HG03175 (cell line): ENCODE measurements around the gene ATP5MC3.
"Not testable (repeated sequence)": the region's sequence is repeated elsewhere in the genome, so short reads cannot be mapped to it uniquely, and the experiment has no call there.

ENCODE experiments used
- ATAC-seq: cut with Tn5 transposase; IDR thresholded peaks from one replicate; pipeline ENCODE4 v1.9.1; 2021; ENCODE audit warnings: mild to moderate bottlenecking, moderate library complexity; ENCODE audit not compliant: unreplicated experiment

Gene ATP5MC3

DNA sequence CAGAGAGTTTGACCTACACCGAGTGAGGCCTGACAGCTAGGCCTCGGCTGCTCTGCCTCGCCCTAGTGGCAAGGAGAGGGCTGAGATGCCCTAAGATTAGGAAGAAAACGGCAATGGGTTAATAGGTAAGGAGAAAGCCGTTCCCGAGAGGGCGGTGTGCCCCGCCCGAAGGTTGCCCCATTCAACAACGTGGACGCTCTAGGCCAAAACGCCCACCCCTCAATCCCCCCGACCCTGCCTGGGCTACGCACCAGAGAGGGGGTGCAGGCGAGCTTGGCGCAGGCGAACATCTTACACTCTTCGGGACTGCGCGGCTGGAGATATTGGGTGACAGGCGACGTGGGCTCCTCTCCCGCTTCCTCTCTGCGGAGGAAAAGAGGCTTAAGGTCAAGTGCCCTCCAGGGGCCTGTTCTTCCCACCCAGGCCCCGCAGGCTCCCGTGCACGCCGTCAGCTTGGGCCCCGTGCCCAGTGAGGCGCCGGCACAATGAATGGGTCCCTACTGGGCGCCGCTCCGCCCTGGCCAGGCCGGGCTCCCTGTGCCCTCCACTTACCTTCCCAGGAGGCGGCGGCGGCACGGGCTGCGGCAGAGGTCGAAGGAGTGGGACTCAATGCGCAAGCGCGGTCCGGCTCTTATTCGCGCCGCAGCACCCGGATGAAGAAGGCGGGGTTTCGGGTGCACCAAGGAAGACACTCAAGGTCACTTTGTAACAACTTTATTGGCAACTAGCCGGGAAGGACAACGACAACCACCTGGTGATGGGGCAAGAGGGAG lies at the start of gene ATP5MC3:
TSS of gene ATP5MC3 (minus strand) at position 607 of the 773 bp plus-strand sequence. CDS start at position 290, 317 bp downstream.
- peak; percentile 93 for ATAC-seq

DNA sequence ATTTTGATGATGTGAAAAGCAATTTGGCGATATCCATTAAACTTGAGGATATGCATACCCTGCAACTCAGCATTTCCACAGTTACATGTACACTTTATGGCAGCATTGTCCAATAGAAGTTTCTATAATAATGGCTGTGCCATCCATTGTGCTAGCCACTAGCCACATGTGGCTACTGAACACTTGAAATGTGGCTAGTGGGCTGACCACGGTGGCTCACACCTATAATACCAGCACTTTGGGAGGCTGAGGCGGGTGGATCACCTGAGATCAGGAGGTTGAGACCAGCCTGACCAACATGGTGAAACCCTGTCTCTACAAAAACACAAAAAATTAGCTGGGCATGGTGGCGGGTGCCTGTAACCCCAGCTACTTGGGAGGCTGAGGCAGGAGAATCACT lies 47.1 kb upstream of the ATP5MC3 start:
- ATAC-seq = not testable (repeated sequence)

DNA sequence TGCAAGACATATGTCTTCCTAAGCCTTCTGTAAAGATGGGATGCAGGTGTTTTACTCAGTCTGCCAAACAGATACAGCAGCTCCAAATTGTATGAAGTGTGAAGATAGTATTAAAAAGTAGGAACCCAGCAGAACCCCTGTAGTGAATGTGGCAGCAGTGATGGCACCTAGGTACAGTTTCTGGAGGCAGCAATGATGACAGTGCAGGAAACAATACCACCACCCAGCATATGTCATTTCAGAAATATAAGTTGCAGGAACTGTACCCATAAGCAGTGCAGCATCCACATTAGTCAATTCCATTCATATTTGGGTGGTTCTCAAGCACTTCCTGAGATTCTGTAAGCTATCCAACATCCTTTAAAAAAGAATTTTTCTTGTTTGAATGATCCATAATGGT lies 46.7 kb upstream of the ATP5MC3 start:
- no peak for ATAC-seq

DNA sequence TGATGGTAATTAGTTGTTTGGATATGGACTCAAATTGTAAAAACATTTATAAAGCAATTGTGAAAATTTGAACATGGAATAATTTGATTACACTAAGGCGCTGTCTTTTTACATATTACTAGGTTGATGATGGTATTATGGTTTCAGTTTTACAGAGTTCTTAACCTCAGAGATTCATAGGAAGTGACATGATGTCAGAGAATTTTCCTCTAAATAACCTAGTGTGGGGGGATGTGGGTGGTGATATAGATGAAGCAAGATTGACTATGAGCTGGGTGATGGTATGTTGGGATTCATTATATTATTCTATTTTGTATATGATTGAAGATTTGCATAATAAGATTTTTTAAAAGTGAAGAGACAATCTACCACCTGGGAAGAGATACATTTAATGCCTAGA lies 45.9 kb upstream of the ATP5MC3 start:
- no peak for ATAC-seq

DNA sequence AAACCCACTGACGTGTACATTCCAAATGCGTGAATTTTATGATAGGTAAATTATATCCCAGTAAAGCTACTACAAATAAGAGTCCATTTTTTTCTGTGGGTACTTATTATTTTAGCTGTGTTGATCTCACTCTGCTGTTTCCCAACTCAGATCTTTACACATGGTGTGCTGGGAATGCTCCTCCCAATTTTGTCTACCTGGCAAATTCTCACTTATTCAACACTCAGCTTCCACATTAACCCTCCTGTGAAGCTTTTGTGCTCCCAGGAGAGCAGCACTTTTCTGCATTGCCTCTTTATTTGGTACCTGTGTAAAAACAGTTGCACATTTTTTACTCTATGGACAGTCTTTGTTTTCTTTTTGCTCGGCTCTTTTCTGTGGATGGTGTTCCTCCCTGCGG lies 38.6 kb upstream of the ATP5MC3 start:
- ATAC-seq = no peak

DNA sequence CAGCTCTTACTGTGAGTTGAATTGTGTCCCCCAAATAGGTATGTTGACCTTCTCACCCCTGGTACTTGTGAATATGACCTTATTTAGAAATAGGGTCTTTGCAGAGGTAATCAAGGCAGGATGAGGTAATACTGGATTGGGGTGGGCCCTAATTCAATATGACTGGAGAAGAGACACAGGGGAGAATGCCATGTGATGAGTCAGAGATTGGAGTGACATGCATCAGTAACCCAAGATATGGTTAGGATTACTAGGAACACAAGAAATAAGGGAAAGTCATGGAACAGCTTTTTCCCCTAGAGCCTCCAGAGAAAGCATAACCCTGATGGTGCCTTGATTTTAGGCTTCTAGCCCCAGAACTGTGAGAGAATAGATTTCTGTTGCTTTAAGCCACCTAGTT lies 37.0 kb upstream of the ATP5MC3 start:
- no peak for ATAC-seq

DNA sequence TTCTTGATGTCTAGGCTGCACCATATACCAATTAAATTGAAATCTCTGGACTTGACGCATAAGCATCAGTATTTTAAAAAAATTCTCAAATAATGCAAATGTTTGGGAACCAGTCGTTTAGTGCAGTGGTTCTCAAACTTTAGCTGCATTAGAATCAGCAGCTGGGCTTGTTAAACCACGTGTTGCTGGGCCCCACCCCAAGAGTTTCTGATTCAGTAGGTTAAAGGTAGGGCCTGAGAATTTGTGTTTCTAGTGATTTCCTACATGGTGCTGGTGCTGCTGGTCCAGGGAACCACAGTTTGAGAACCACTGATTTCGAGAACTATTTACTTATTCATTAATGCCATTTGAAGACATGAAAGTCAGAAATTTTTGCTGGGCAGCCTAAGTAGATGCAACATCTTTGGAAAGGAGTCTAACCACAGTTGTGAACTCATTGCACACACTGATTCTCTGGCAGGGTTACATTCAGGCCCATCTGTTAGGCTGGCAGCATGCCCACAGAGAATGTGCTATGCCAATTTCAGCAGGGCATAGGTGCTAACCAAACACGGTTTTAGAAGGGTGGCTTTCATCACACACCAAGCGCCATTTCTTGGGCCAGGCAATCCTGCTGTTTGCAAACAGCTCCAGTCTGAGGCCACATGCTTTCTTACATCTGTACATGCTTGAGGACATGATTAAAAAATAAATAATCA lies 26.4 kb upstream of the ATP5MC3 start:
- ATAC-seq = no peak

DNA sequence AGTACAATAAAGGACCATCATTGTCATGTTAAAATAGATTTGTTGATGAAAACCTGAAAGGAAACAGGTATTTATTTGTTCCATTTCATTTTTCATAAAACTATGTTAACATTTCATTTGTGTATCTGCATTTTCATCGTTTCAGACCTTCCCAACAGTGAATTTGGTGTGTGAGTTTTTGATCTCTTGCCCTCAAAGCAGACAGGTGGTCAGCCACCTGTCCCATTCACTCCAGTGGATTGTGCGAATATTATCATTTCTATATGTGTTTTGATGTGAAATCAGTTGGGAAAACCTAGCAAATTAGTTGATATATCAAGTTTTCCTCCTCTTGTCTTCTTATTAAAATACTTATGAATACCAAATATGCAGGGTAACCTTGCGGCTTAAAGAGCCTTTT lies 25.4 kb upstream of the ATP5MC3 start:
- no peak for ATAC-seq

DNA sequence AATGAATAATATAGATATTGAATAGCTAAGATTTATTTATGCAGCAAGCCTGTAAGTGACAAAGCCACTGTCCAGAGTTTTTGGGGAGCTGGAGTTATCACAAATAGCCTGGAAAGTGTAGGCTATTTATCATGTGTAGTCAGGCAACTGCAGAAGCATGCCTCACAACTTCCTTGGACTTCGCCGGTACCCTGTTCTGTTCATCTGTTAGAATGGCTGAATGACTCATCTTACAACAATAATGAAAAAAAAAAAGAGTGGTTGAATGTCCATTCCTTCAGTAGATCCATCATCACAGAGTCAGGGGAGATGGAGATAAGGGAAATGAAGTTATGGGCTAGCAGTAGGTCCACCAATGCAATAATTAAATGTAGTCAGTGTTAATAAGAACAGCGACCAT lies 24.0 kb upstream of the ATP5MC3 start:
- ATAC-seq = no peak

DNA sequence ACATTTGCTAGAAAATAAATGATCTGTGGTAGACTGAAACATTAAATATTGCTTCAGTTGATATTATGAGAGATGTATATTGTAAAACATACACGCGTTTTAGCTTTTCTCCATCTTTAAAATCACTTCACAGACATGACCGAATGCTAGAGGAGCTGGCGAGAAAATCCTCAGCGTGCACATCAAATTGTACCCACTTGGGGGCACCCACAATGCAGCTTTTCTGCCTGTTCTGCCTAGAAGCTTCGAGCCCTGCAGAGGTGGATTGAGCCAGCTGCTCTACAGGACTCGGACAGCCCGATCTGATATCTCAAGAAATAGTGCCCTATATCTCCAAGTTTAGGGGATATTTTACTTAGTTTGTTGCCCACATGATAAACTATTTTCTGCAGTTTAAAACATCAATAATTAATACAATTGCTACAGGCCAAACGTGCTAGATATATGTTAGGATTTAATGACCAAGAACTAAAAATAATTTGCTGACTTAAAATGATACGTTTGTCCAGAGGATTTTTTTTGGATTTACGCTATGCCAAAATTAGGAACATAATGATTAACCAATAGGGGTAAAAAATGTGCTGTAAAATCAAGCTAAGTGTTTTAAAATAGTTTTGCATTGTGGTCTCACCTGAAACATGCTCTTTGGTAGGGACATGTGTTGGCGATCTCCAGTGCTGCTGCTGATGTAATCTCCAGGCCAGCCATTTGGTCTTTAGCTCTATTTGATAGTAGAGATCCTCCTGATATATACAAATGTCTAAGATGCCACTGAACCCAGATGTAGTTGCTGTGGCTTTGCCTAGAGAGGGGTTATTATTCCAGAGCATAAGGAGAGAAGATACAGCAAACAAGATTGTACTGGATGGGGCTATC lies 22.3 kb upstream of the ATP5MC3 start:
- ATAC-seq = peak; percentile 87

DNA sequence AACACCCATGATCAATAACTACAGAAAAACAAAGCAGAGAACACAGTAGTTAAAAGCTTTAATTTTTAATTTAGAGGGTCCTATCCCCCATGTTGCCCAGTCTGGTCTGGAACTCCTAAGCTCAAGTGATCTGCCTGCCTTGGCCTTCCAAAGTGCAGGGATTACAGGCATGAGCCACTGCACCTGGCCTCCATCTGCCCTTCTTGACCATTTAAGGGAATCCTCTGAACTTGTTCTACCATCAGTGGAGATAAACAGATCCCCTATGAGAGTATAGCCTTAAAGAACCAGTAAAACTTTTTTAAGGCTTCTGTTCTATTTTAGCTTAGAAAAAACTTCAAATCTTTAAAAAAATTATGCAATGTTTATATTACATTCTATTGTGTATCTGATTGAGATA lies 13.5 kb upstream of the ATP5MC3 start:
- no peak for ATAC-seq

DNA sequence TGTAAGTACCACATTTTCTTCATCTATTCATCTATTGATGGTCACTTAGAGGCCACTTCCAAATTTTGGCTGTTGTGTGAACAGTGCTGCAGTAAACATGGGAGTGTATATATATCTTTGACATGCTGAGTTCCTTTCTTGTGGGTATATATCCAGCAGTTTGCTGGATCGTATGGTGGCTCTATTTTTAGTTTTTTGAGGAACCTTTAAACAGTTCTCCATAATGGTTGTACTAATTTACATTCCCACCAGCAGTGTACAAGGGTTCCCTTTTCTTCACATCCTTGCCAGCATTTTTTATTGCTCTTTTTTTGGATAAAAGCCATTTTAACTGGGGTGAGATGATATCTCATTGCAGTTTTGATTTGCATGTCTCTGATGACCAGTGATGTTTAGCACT lies 7.3 kb upstream of the ATP5MC3 start:
- no peak for ATAC-seq

DNA sequence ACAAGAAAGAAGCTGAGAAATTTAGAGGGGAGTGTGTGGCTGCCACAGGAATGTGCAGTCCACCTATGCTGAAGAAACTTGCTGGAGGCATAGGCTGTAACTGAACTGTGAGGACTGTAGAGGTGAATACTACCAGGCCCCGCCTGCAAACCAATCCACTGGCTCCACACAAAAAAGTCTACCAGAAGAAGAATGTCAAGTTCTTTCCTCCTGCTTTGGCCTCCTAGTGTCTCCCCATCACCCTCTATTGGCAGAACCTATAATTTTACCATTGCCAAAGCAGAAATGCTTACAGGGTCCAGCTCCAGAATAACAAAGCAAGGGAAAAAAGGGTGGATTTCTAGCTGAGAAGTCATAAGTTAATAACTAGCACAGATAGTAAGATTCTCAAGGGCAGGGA lies 5.9 kb upstream of the ATP5MC3 start:
- ATAC-seq = peak; percentile 81

DNA sequence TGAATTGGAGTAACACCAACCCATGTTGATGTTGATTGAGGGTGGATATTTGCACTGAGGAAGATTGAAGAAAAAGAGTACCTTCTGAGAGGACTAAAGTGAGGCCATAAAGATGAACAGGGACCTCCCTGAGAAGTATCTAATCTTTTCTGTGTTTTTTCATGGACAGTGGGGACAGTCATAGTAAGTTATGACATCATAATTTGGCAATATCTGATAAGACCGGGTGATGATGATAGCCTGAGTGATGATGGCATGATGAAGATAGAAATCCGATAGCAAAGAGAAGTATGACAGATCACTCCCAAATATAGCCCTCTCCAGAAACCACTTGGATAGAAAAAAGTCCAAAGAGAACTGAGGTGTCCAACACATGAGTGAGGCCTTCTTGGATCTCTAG lies 2.2 kb upstream of the ATP5MC3 start:
- ATAC-seq = no peak

DNA sequence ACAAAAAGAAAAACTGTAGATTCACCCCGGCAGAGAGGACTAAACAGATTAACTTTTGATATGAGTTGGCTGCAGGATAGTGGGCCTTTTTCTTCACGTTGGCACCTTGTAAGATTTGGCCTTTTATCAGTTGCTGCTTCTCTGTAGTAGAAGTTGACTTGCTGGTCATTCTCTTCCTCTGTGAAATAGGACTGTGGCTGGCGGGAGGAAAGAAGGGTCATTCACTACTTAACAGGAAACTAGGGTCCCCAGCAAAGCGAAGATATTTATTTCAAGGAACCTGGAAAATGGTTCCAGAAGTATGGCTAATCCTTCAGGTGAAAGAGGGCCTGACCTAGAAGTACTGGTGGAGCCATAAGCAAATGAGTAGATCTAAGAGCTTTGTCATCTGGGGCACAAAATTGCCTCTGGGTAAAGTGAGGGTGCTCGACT lies 383 bp upstream of the ATP5MC3 start:
- no peak for ATAC-seq

DNA sequence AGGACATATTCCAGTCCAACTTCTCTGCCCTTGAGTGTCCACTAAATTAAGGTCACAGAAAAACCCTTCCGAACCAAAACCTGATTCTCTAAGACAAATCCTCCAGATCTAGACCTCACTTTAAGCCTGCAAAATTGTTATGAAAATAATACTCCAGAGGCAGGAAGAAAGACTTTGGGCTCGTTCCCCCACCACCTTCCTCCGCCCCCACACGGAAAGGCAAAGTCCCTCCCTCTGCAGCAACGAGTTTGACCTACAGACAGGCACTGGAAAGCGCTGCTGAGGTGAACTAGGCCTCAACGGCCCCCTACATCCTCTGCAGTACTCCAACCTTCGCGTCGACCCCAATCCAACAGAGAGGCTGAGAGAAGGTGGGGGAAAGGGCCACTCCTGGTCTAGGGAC lies 808 bp downstream of the ATP5MC3 start:
- ATAC-seq = peak; percentile 45

DNA sequence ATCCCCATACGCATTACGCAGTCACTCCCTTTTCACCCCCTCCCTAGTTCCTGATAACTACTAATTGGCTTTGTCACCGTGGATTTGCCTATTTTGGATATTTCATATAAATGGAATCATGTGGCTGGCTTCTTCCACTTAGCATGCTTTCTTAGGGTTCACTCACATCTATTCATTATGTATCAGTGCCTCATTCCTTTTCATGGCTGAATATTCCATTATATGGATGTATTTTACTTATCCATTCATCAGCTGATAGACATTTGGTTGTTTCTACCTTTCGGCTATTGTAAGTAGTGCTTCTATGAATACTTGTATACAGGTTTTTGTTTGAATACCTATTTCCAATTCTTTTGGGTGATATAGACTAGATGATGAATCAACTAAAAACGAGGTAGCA lies 4.9 kb downstream of the ATP5MC3 start:
- ATAC-seq = no peak

DNA sequence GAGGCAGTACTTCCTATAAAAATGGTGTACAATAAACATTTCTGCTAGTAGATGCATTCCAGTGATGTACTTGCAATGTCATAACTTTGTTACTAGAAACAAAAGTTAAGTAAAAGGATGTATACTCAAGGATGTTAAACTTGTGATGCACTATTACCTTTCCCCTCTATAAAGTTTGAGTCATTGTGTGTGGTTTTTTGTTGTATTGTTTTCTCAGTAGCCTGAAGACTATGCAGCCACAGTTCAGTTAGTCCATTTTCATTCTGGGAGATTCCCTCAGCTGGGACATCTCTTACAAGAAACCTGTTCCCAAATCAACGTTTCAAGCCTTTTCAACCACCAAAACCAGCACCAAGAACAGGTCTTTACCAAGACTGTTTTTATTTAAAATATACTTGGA lies 5.6 kb downstream of the ATP5MC3 start:
- ATAC-seq = no peak

DNA sequence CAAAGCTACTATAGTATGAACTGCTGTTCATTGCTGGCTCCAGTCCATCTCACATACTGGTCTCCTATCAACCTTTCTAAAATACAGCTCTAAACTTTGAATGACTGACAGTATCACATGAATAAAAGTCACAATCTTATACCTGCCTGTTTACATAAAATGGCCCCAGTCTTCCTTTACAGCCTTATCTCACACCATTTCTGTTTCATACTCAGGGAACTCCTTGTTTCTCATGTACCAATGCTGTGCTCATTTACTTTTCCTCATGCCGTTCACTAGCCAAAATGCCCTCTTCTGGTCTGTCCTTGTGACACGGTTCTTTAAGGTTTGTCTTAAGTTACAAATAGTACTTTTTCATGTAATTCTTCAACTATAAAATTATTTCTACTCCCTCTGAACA lies 6.2 kb downstream of the ATP5MC3 start:
- ATAC-seq = no peak

DNA sequence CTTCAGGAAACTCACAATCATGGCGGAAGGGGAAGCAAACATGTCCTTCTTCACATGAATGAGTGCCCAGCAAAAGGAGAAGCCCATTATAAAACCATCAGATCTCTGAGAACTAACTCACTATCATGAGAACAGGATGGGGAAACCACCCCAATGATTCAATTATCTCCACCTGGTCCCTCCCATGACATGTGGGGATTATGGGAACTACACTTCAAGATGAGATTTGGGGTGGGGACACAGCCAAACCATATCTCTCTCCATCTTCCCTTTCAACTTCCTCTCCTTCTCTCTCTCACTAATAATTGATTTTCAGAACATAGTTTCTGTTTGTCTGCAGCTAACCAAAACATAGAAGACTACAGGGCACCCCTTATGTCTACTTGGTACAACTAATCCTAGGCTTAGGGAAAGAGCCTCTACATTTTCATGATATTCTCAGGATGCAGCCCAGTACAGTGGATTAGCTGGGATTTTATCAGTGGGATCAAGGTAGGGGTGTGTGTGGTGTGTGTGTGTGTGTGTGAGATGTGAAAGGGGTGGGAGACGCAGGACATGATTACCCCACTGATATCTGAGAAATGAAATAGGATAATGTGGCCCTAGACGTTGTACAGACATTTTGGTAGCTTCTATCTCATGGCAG lies 10.7 kb downstream of the ATP5MC3 start:
- no peak for ATAC-seq

DNA sequence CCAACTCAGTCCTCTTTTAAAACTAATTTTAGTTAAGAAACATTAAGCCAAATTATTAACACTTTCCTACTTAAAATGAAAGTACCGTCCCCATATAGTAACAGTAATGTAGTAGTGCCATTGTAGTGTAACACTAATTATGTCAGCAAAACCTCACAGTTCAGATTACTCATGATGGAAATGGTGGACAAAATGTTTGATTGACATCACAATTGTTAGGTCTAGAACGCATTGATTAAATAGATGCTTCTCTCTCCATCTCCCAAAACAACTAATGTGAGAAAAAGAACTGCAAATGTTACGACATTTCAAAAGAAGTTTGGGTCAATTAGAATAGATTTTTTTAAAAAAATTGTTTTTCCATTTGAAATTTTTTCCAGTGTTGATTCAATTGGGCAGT lies 12.3 kb downstream of the ATP5MC3 start:
- no peak for ATAC-seq
